B cell (primary cell): ENCODE measurements around the gene WDR48. TPM values are rescaled to one million over a fixed set of nuclear protein-coding genes. Genes with fewer than 3 reads are reported as not detected.

Source experiments
- ATAC-seq: fragments of 200-7000 bp; cut with Tn5 transposase; one replicate; pipeline ENCODE4 v1.10.0; 2021; ENCODE audit warnings: low read depth, mild to moderate bottlenecking, moderate number of reproducible peaks, moderate library complexity
- CTCF ChIA-PET: fragments of 350-600 bp; sonication (Branson Sonifier 250); formaldehyde crosslinking; loops from one replicate; lab custom pipeline; 2021; ENCODE audit warnings: antibody characterized with exemption, inconsistent platforms; lab: Charles Lee
- POLR2A ChIA-PET: fragments of 350-600 bp; sonication (Branson Sonifier 250); formaldehyde crosslinking; loops from one replicate; lab custom pipeline; 2021; ENCODE audit warnings: antibody characterized with exemption; lab: Charles Lee
- DNase-seq: peaks from one replicate; pipeline ENCODE4 v3.0.0; 2013
- H2AFZ ChIP-seq: 2 replicates; pipeline ENCODE4 v1.6.1; 2012; ENCODE audit warnings: mild to moderate bottlenecking, low read depth, low read length; ENCODE audit not compliant: insufficient read depth, poor library complexity, severe bottlenecking
- H3K27ac ChIP-seq, 2 donors: 1 replicate in 1 of 2; 2 replicates in 1 of 2; pipeline ENCODE4 v1.5.1; 2012 to 2013; ENCODE audit warnings: low read length in 2 of 2, mild to moderate bottlenecking in 2 of 2, moderate library complexity in 1 of 2
- H3K27me3 ChIP-seq, 4 experiments: fragments of 200-600 bp in 1 of 4; sonication (generic) in 1 of 4; replicated peaks in 1 of 4; 1 replicate in 2 of 4; 2 replicates in 2 of 4; pipeline versions ENCODE4 v1.6.1 to v1.7.0; 2013 to 2016; ENCODE audit warnings: low read length in 3 of 4, mild to moderate bottlenecking in 2 of 4, mixed read lengths in 1 of 4, moderate library complexity in 1 of 4; ENCODE audit not compliant: insufficient read depth in 4 of 4, control insufficient read depth in 3 of 4; ENCODE audit errors: control extremely low read depth in 1 of 4
- H3K36me3 ChIP-seq, 2 experiments: replicated peaks in 1 of 2; 1 replicate in 1 of 2; 2 replicates in 1 of 2; pipeline versions ENCODE4 v1.6.1 to v1.7.1; 2013; ENCODE audit warnings: low read length in 1 of 2; ENCODE audit not compliant: insufficient read depth in 2 of 2, control insufficient read depth in 1 of 2; ENCODE audit errors: control extremely low read depth in 1 of 2, extremely low read depth in 1 of 2
- H3K4me1 ChIP-seq, 2 donors: fragments of 200-600 bp in 1 of 2; sonication (generic) in 1 of 2; 1 replicate in 1 of 2; 2 replicates in 1 of 2; pipeline versions ENCODE4 v1.5.1 to v1.6.1; 2013 to 2017; ENCODE audit warnings: low read length in 2 of 2; ENCODE audit not compliant: control insufficient read depth in 2 of 2, insufficient read depth in 2 of 2
- H3K4me2 ChIP-seq: replicated peaks from 2 replicates; pipeline ENCODE3; 2012; ENCODE audit warnings: mild to moderate bottlenecking, low read depth, low read length; ENCODE audit not compliant: poor library complexity, severe bottlenecking
- H3K4me3 ChIP-seq, 5 experiments: fragments of 200-600 bp in 1 of 5; sonication (generic) in 1 of 5; 1 replicate in 3 of 5; 2 replicates in 2 of 5; pipeline versions ENCODE4 v1.5.1 to v1.7.0; 2011 to 2016; ENCODE audit warnings: low read length in 4 of 5, mild to moderate bottlenecking in 4 of 5, low read depth in 2 of 5, control low read depth in 1 of 5, moderate library complexity in 1 of 5; ENCODE audit not compliant: insufficient read depth in 1 of 5; ENCODE audit errors: control extremely low read depth in 1 of 5, extremely low read depth in 1 of 5
- H3K79me2 ChIP-seq: fragments of 200-600 bp; sonication (generic); one replicate; pipeline ENCODE4 v1.6.0; 2016; ENCODE audit warnings: low read length; ENCODE audit not compliant: control insufficient read depth, insufficient read depth
- H3K9ac ChIP-seq: fragments of 200-600 bp; sonication (generic); 2 replicates; pipeline ENCODE4 v1.6.1; 2017; ENCODE audit warnings: mild to moderate bottlenecking, low read length, moderate library complexity
- H3K9me3 ChIP-seq, 3 donors: one replicate each; pipeline versions ENCODE4 v1.6.1 to v1.7.1; 2013; ENCODE audit warnings: low read length in 2 of 3; ENCODE audit not compliant: control insufficient read depth in 2 of 3, insufficient read depth in 1 of 3; ENCODE audit errors: control extremely low read depth in 1 of 3
- H4K20me1 ChIP-seq: 2 replicates; pipeline ENCODE4 v1.6.0; 2012; ENCODE audit warnings: mild to moderate bottlenecking, low read length; ENCODE audit not compliant: insufficient read depth, control insufficient read depth, poor library complexity, severe bottlenecking
- H3K27ac Mint-ChIP-seq: one replicate; pipeline ENCODE4 v1.8.0; 2021; ENCODE audit warnings: mixed read lengths
- H3K27me3 Mint-ChIP-seq: one replicate; pipeline ENCODE4 v1.8.0; 2021; ENCODE audit warnings: mixed read lengths
- H3K4me1 Mint-ChIP-seq: one replicate; pipeline ENCODE4 v1.8.0; 2021; ENCODE audit warnings: mixed read lengths
- H3K4me3 Mint-ChIP-seq: one replicate; pipeline ENCODE4 v1.8.0; 2021; ENCODE audit warnings: mixed read lengths
- H3K9me3 Mint-ChIP-seq: one replicate; pipeline ENCODE4 v1.8.0; 2022; ENCODE audit warnings: mixed read lengths; ENCODE audit not compliant: insufficient read depth
- CTCF ChIP-seq: fragments of 200-600 bp; IDR thresholded peaks from one replicate; pipeline ENCODE4 v1.8.0; 2022; ENCODE audit warnings: antibody characterized with exemption, mild to moderate bottlenecking
- EZH2 ChIP-seq: IDR thresholded peaks from 2 replicates; pipeline ENCODE4 v1.6.1; 2012; ENCODE audit warnings: borderline replicate concordance, low read depth, mild to moderate bottlenecking, moderate library complexity, low read length; ENCODE audit not compliant: insufficient read depth, poor library complexity, severe bottlenecking
- WGBS: methylation state at CpG from one replicate; pipeline ENCODE4 v1.1.5; 2013; ENCODE audit warnings: missing lambda C conversion rate; ENCODE audit not compliant: insufficient coverage; 5-methylcytosine and 5-hydroxymethylcytosine counted together
- intact Hi-C: fragments of 100-400 bp; cut with micrococcal nuclease; formaldehyde crosslinking; loops from one replicate; pipeline ENCODE4 v1.10.0; 2022
- polyA plus RNA-seq: library from polyadenylated mRNA; depleted of rRNA; stranded (reverse); fragments of >200 nt; gene quantifications from 2 replicates; pipeline ENCODE4 v1.2.3, GENCODE V29; 2012
- total RNA-seq, 2 donors: library from RNA; stranded (reverse); fragments of 120-200 nt in 1 of 2; gene quantifications; 1 replicate in 1 of 2; 2 replicates in 1 of 2; pipeline versions ENCODE4 v1.2.3 to v1.2.4, GENCODE V29; 2013 to 2022

WDR48 gene
- total and polyA plus RNA-seq, 2 donors (not counting 1 experiment from before 2014, with no cell fraction given): 20.8 to 68.6 TPM

GRCh38 chr3:39086144-39086543 lies 34.3 kb downstream of the WDR48 start:
- ATAC-seq: peak; percentile 77
- H2AFZ ChIP-seq: no peak overlapping the region

GRCh38 chr3:39088456-39088855 lies 36.6 kb downstream of the WDR48 start:
- Histone ChIP-seq H3K9me3 (no peaks in the 10 kb centered on the region), H3K27ac (no peak overlapping the region), H2AFZ (no peak overlapping the region), H3K4me2 (no peak overlapping the region), H3K4me1 (peaks cover 18% of the 10 kb centered on the region in 2 donors), H4K20me1 (no peaks in the 10 kb centered on the region), H3K9ac (no peak overlapping the region), H3K4me3 (no peak overlapping the region), H3K36me3 (peaks cover 4 to 49% of the 10 kb centered on the region in 2 experiments), H3K79me2 (no peaks in the 10 kb centered on the region), H3K27me3 (no peaks in the 10 kb centered on the region)
- H3K27me3 Mint-ChIP-seq: no peaks in the 10 kb centered on the region
- TF ChIP-seq CTCF: no peak
- TF ChIP-seq EZH2: no peak
- H3K4me3 Mint-ChIP-seq: no peak overlapping the region
- ChIA-PET POLR2A (no interaction called here), CTCF (interaction anchor here (0.9 to 4.3 kb wide), 4 partner anchors 100 to 209 kb away, joined by 3 to 20 read pairs (median 3); no protein-coding TSS in a partner anchor)
- H3K27ac Mint-ChIP-seq: no peak overlapping the region
- peaks cover 23% of the 10 kb centered on the region for H3K4me1 Mint-ChIP-seq
- intact Hi-C loops: no loop called here
- no CpG with 5 or more reads among the region's 3 CpGs for WGBS
- ATAC-seq: no peak
- no peaks in the 10 kb centered on the region for H3K9me3 Mint-ChIP-seq
- no peak for DNase-seq

More at GRCh38 chr3:39086144-39086543, 34.3 kb downstream of the WDR48 start:
- H3K36me3 ChIP-seq: peaks cover 4 to 39% of the 10 kb centered on the region in 2 experiments
- Mint-ChIP-seq H3K9me3 (no peaks in the 10 kb centered on the region), H3K4me1 (peaks cover 23% of the 10 kb centered on the region), H3K27me3 (no peaks in the 10 kb centered on the region), H3K4me3 (peak overlapping the region; percentile 57), H3K27ac (peak overlapping the region; percentile 75)
- peak; percentile 56 for DNase-seq
- intact Hi-C loops: no loop called here
- H3K9me3 ChIP-seq: no peaks in the 10 kb centered on the region
- POLR2A ChIA-PET: no interaction called here
- no peaks in the 10 kb centered on the region for H3K27me3 ChIP-seq
- peak overlapping the region; percentile 40 for H3K4me2 ChIP-seq
- H3K4me1 ChIP-seq: peaks cover 18% of the 10 kb centered on the region in 2 donors
- no peaks in the 10 kb centered on the region for H4K20me1 ChIP-seq
- TF ChIP-seq EZH2: no peak
- peak; percentile 22 for TF ChIP-seq CTCF
- no peak overlapping the region for H3K4me3 ChIP-seq
- CTCF ChIA-PET: interaction anchor here (0.7 to 4.3 kb wide), 7 partner anchors 22 to 205 kb away, joined by 3 to 20 read pairs (median 3); partner anchors contain the start of genes GORASP1 and TTC21A
- peak overlapping the region in 1 of 2 donors; percentile 35 for H3K27ac ChIP-seq
- no peaks in the 10 kb centered on the region for H3K79me2 ChIP-seq
- 0% methylated on average over 1 of the region's 4 CpGs for WGBS
- H3K9ac ChIP-seq: no peak overlapping the region
